Type B pancreatic cell (in vitro differentiated cells): ENCODE measurements around the gene GPC5. TPM values are rescaled to one million over a fixed set of nuclear protein-coding genes. Genes with fewer than 3 reads are reported as not detected.

Experiments used
- DNase-seq: peaks from one replicate; pipeline ENCODE4 v3.0.0; 2021; ENCODE audit warnings: mixed read lengths; ENCODE audit not compliant: unreplicated experiment; ENCODE audit errors: extremely low spot score
- H3K27ac Mint-ChIP-seq: 2 replicates; pipeline ENCODE4 v1.8.0; 2021; ENCODE audit warnings: mild to moderate bottlenecking, mixed read lengths
- H3K27me3 Mint-ChIP-seq: 2 replicates; pipeline ENCODE4 v1.8.0; 2021; ENCODE audit warnings: mixed read lengths
- H3K36me3 Mint-ChIP-seq: 2 replicates; pipeline ENCODE4 v1.8.0; 2021; ENCODE audit warnings: mixed read lengths
- H3K4me1 Mint-ChIP-seq: one replicate; pipeline ENCODE4 v1.8.0; 2021; ENCODE audit warnings: mixed read lengths; ENCODE audit not compliant: unreplicated experiment
- H3K4me3 Mint-ChIP-seq: 2 replicates; pipeline ENCODE4 v1.8.0; 2021; ENCODE audit warnings: mild to moderate bottlenecking, mixed read lengths
- H3K9me3 Mint-ChIP-seq: 2 replicates; pipeline ENCODE4 v1.8.0; 2021; ENCODE audit warnings: mixed read lengths
- CTCF ChIP-seq: fragments of 200-600 bp; sonication (generic); conservative IDR thresholded peaks from 2 replicates; pipeline ENCODE4 v1.5.0; 2021; ENCODE audit warnings: antibody characterized with exemption, mild to moderate bottlenecking
- total RNA-seq: library from RNA; stranded (reverse); gene quantifications from 2 replicates; pipeline ENCODE4 v1.2.1, GENCODE V29; 2021; ENCODE audit warnings: low replicate concordance

GPC5 gene
- total RNA-seq, 1 donor from 2014 or later, result 2.8 TPM

DNA sequence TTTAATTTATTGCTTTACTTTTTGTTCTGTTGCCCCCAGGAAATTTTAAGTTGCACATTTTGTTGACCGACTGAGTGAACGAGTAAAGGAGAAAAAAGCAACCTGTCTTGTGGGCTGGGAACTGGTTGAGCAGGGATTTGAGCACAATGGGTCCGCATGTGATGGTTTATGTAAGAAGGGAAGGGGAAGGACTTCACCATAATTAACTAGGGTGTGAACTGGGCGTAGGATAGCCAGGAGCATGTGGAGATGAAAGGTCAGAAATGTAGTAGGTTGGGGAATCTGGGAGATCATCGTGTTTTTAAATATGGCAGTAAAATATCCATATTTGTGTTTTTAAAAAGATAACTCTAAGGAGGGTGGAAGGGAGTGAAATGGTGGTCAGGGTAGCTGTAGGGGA, 99.9 kb downstream of the GPC5 start:
- Mint-ChIP-seq H3K27me3 (no peaks in the 10 kb centered on the region), H3K27ac (peak overlapping the region; percentile 85), H3K4me3 (peak overlapping the region; percentile 8), H3K36me3 (peaks cover 3% of the 10 kb centered on the region), H3K9me3 (peaks cover 5% of the 10 kb centered on the region), H3K4me1 (no peaks in the 10 kb centered on the region)
- TF ChIP-seq CTCF, result no peak
- DNase-seq, result no peak

GRCh38 chr13:91504216-91504615, 105.8 kb downstream of the GPC5 start:
- no peak for TF ChIP-seq CTCF
- no peaks in the 10 kb centered on the region for H3K27me3 Mint-ChIP-seq
- DNase-seq, result no peak

GRCh38 chr13:91506759-91507158, 108.3 kb downstream of the GPC5 start:
- H3K36me3 Mint-ChIP-seq, result no peaks in the 10 kb centered on the region
- H3K4me3 Mint-ChIP-seq, result no peak overlapping the region
- H3K27ac Mint-ChIP-seq, result no peak overlapping the region
- H3K27me3 Mint-ChIP-seq, result no peaks in the 10 kb centered on the region
- H3K9me3 Mint-ChIP-seq, result peaks cover 5% of the 10 kb centered on the region
- no peaks in the 10 kb centered on the region for H3K4me1 Mint-ChIP-seq
- no peak for DNase-seq
- TF ChIP-seq CTCF, result no peak

More at GRCh38 chr13:91504216-91504615, 105.8 kb downstream of the GPC5 start:
- peaks cover 5% of the 10 kb centered on the region for H3K9me3 Mint-ChIP-seq
- no peak overlapping the region for H3K4me3 Mint-ChIP-seq
- no peak overlapping the region for H3K27ac Mint-ChIP-seq
- H3K4me1 Mint-ChIP-seq, result no peaks in the 10 kb centered on the region
- no peaks in the 10 kb centered on the region for H3K36me3 Mint-ChIP-seq

DNA sequence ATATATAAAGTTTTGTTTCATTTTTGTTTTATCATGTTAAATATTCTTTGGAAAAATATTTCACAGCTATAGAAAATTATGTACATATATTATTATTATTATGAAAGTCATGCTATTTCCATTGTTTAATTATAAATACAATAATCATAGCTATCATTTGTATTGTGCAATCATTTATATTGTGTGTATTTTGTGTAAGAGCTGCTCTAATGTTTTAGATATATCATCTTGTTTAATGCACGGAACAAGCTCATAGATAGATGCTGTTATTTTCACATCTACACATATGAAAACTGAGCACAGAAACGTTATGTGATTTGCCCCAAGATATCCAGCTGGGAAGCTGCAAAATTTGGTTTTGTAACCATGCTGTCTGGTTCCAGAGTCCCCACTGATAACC, 111.6 kb downstream of the GPC5 start:
- Mint-ChIP-seq H3K4me1 (no peaks in the 10 kb centered on the region), H3K27me3 (no peaks in the 10 kb centered on the region), H3K36me3 (no peaks in the 10 kb centered on the region), H3K4me3 (no peak overlapping the region), H3K9me3 (peaks cover 5% of the 10 kb centered on the region), H3K27ac (no peak overlapping the region)
- no peak for DNase-seq
- no peak for TF ChIP-seq CTCF

DNA sequence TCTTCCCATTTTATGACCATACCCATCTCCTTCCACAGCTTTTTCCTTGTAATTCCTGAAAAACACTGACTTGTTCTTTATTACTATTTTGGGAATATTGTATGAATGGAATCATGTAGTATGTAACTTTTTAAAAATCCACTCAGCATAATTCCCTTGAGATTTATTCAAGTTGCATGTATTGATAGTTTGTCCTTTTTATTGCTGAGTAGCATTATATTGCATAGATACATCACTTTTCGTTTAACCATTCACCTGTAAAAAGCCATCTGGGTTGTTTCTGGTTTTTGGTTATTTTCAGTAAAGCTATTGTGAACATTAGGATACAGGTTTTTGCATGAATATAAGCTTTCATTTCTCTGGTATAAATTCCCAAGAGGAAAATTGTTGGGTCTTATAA, 115.4 kb downstream of the GPC5 start:
- no peak for DNase-seq
- H3K9me3 Mint-ChIP-seq, result no peaks in the 10 kb centered on the region
- no peaks in the 10 kb centered on the region for H3K27me3 Mint-ChIP-seq
- H3K27ac Mint-ChIP-seq, result no peak overlapping the region
- H3K4me1 Mint-ChIP-seq, result no peaks in the 10 kb centered on the region
- no peak overlapping the region for H3K4me3 Mint-ChIP-seq
- TF ChIP-seq CTCF, result no peak
- no peaks in the 10 kb centered on the region for H3K36me3 Mint-ChIP-seq

DNA sequence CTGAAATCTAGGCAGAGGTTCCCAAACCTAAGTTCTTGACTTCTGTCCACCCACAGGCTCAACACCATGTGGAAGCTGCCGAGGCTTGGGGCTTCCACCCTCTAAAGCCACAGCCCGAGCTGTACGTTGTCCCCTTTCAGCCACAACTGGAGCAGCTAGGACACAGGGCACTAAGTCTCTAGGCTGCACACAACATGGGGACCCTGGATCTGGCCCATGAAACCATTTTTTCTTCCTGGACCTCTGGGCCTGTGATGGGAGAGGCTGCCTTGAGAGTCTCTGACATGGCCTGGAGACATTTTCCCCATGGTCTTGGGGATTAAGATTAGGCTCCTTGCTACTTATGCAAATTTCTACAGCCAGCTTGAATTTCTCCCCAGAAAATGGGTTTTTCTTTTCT, 118.4 kb downstream of the GPC5 start:
- Mint-ChIP-seq H3K4me1 (no peaks in the 10 kb centered on the region), H3K9me3 (no peaks in the 10 kb centered on the region), H3K36me3 (no peaks in the 10 kb centered on the region), H3K27me3 (no peaks in the 10 kb centered on the region), H3K27ac (no peak overlapping the region), H3K4me3 (no peak overlapping the region)
- no peak for DNase-seq
- no peak for TF ChIP-seq CTCF
